ENCODE data around the gene ADCY6. TPM values are rescaled to one million over a fixed set of nuclear protein-coding genes. Genes with fewer than 3 reads are reported as not detected.

Gene ADCY6
- total RNA-seq, 1 experiment from 2014 or later = 31.1 TPM

DNA sequence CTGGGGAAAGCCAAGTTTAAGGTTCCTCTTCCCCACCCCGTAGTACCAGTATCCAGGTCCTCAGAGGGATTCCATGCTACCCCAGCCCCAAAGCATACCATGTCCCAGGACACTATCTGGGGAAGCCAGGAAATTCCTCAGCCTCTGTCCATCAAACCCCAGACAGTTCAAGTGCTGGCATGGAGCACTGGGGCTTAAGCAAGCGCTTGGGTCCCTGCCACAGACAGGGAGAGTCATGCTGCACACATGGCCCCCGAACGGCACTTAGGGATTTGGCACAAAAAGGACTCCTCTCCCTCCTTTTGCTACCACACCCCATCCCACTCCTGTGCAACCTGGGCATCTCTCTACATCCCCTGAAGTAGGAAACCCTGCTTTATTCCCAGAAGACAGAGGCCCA is 21.8 kb downstream of the ADCY6 start:
- Histone ChIP-seq H3K27me3 (ENCODE audit: insufficient read depth, low read length) (no peaks in the 10 kb centered on the region), H3K4me1 (ENCODE audit: insufficient read depth, low read length) (no peaks in the 10 kb centered on the region), H2AK5ac (ENCODE audit: insufficient read length, low read length) (no peak overlapping the region), H4K5ac (ENCODE audit: insufficient read length, low read depth, low read length) (no peak overlapping the region), H4K91ac (ENCODE audit: insufficient read length, low read depth, low read length) (no peak overlapping the region), H3K56ac (ENCODE audit: insufficient read length, low read depth, low read length) (no peak overlapping the region), H3T11ph (ENCODE audit: low read length) (no peak overlapping the region), H3K18ac (ENCODE audit: insufficient read length, low read depth, low read length) (no peak overlapping the region), H3K27ac (ENCODE audit: insufficient read length, low read depth, low read length) (no peak overlapping the region), H3K9ac (ENCODE audit: extremely low read depth, insufficient read length, low read length) (no peak overlapping the region), H3K14ac (ENCODE audit: insufficient read depth, low read length) (no peak overlapping the region), H2BK12ac (ENCODE audit: insufficient read length, low read depth, low read length) (no peak overlapping the region), H2BK15ac (ENCODE audit: low read depth, low read length) (no peak overlapping the region), H4K8ac (replicated peaks; ENCODE audit: insufficient read length, low read depth, low read length) (no peak overlapping the region), H3K23ac (ENCODE audit: insufficient read length, low read depth, low read length) (no peak overlapping the region), H4K20me1 (ENCODE audit: control insufficient read depth, insufficient read depth, insufficient read length) (no peaks in the 10 kb centered on the region), H3K79me2 (ENCODE audit: insufficient read depth, low read length) (no peaks in the 10 kb centered on the region), H3K79me1 (ENCODE audit: insufficient read depth, low read depth, low read length, poor library complexity, severe bottlenecking) (no peaks in the 10 kb centered on the region), H2BK120ac (ENCODE audit: low read depth, low read length, poor library complexity, severe bottlenecking) (no peak overlapping the region), H3K4ac (ENCODE audit: low read depth, low read length) (no peak overlapping the region), H2BK20ac (ENCODE audit: low read depth, low read length, poor library complexity, severe bottlenecking) (no peak overlapping the region), H3K4me2 (ENCODE audit: insufficient read depth, insufficient read length, low read length) (no peak overlapping the region), H2BK5ac (ENCODE audit: insufficient read length, low read length) (no peak overlapping the region), H2AFZ (ENCODE audit: low read length) (no peak overlapping the region), H3K9me3 (ENCODE audit: control insufficient read depth, low read depth, low read length) (no peaks in the 10 kb centered on the region), H3K23me2 (ENCODE audit: insufficient read length, low read depth, low read length, poor library complexity, severe bottlenecking) (no peaks in the 10 kb centered on the region)
- Mint-ChIP-seq H3K27ac (peak overlapping the region in 2 of 3 experiments; percentile 44 to 53; a peak in 2 of 7 replicates), H3K27me3 (ENCODE audit: low read depth) (no peaks in the 10 kb centered on the region; the same call in 1 of the 2 replicates), H3K4me1 (peaks cover 25 to 28% of the 10 kb centered on the region in 2 experiments), H3K4me3 (no peak overlapping the region), H3K9me3 (no peaks in the 10 kb centered on the region), H3K36me3 (ENCODE audit: insufficient read depth in 1 of 3, low read depth in 3 of 3) (peaks cover 9 to 56% (median 48%) of the 10 kb centered on the region in 3 experiments)
- no peak for TF ChIP-seq CTCF (conservative IDR thresholded peaks at IDR 0.05)
- DNase-seq = no peak
- no CpG with 5 or more reads among the region's 4 CpGs for WGBS (ENCODE audit: extremely low coverage, insufficient read length, low lambda C conversion rate)
